Loucy (cell line): ENCODE data around the gene RNF166.

Experiments used
- H2AFZ ChIP-seq: fragments of 200-600 bp; sonication (generic); 2 replicates; pipeline ENCODE4 v1.6.0; 2016; ENCODE audit warnings: antibody characterized with exemption, mild to moderate bottlenecking, low read length, moderate library complexity
- H3F3A ChIP-seq: fragments of 200-600 bp; 2 replicates; pipeline ENCODE4 v1.6.0; 2016; ENCODE audit warnings: antibody characterized with exemption, low read depth, mild to moderate bottlenecking
- H3K27me3 ChIP-seq: fragments of 200-600 bp; sonication (generic); 2 replicates; pipeline ENCODE4 v1.6.1; 2014; ENCODE audit warnings: low read length, mild to moderate bottlenecking; ENCODE audit not compliant: insufficient read depth, poor library complexity, severe bottlenecking
- H3K36me3 ChIP-seq: fragments of 200-600 bp; sonication (generic); 2 replicates; pipeline ENCODE4 v1.6.1; 2016; ENCODE audit warnings: low read length; ENCODE audit not compliant: insufficient read depth
- H3K4me1 ChIP-seq: fragments of 200-600 bp; sonication (generic); 2 replicates; pipeline ENCODE4 v1.5.1; 2014; ENCODE audit warnings: low read length, mild to moderate bottlenecking; ENCODE audit not compliant: insufficient read depth, poor library complexity, severe bottlenecking
- H3K4me2 ChIP-seq: fragments of 200-600 bp; sonication (generic); 2 replicates; pipeline ENCODE4 v1.6.0; 2014; ENCODE audit warnings: antibody characterized with exemption, low read length, low read depth, mild to moderate bottlenecking; ENCODE audit not compliant: poor library complexity, severe bottlenecking
- H3K4me3 ChIP-seq: fragments of 200-600 bp; sonication (generic); 2 replicates; pipeline ENCODE4 v1.5.1; 2014; ENCODE audit warnings: low read length, mild to moderate bottlenecking, mixed read lengths; ENCODE audit not compliant: poor library complexity, severe bottlenecking
- H3K79me2 ChIP-seq: fragments of 200-600 bp; sonication (generic); 2 replicates; pipeline ENCODE4 v1.6.1; 2014; ENCODE audit warnings: low read length; ENCODE audit not compliant: insufficient read depth
- H3K9ac ChIP-seq: fragments of 200-600 bp; sonication (generic); 2 replicates; pipeline ENCODE4 v1.6.0; 2014; ENCODE audit warnings: mild to moderate bottlenecking, low read depth, low read length, moderate library complexity; ENCODE audit not compliant: poor library complexity, severe bottlenecking
- H3K9me2 ChIP-seq: fragments of 200-600 bp; sonication (generic); replicated peaks from 2 replicates; pipeline ENCODE4 v1.6.1; 2016; ENCODE audit warnings: low read depth, low read length, mixed read lengths
- H3K9me3 ChIP-seq: fragments of 200-600 bp; sonication (generic); 2 replicates; pipeline ENCODE4 v1.6.1; 2014; ENCODE audit warnings: mild to moderate bottlenecking, antibody characterized with exemption, low read length, low read depth; ENCODE audit not compliant: insufficient read depth
- H4K20me1 ChIP-seq: fragments of 200-600 bp; sonication (generic); 2 replicates; pipeline ENCODE4 v1.6.0; 2014; ENCODE audit warnings: antibody characterized with exemption, low read length, mild to moderate bottlenecking; ENCODE audit not compliant: insufficient read depth, poor library complexity, severe bottlenecking
- EZH2phosphoT487 ChIP-seq: fragments of 200-600 bp; IDR thresholded peaks from 2 replicates; pipeline ENCODE4 v1.6.1; 2018; ENCODE audit warnings: antibody characterized with exemption, mild to moderate bottlenecking, moderate library complexity, borderline replicate concordance
- TF ChIP-seq, protein P1 (sequence below): fragments of 200-600 bp; sonication (generic); conservative IDR thresholded peaks from 2 replicates; pipeline ENCODE4 v1.5.1; 2014; ENCODE audit warnings: mild to moderate bottlenecking, antibody characterized with exemption, low read length

Gene RNF166

DNA sequence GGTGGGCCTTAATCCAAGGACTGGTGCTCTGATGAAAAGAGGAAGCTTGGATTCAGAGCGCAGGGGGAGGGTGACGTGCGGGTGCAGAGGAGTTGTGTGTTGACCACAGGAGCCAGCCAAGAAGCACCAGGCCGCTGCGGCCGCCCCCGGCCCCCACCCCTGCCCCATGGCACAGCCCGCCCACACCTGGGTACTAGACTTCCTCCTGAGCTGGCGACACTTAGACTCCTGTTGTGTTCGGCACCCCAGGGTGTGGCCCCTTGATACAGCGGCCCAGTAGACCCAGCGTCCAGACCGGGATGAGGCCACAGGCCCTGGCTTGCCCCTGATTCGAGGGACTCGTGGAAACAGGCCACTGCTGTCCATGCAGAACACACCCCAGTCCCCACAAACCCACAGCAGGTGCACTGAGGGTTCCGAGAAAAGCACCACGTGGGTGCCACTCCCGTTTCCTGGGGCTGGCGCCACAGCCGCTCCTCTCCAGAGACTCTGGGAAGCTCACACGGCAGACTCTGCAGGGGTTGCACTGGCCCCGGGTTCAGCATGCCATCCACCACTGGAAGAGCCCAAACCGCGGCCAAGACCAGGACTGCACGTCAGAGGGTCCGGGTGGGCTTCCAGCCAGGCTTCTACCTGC lies 14.2 kb downstream of the RNF166 start:
- H3K9ac ChIP-seq, result no peak overlapping the region

DNA sequence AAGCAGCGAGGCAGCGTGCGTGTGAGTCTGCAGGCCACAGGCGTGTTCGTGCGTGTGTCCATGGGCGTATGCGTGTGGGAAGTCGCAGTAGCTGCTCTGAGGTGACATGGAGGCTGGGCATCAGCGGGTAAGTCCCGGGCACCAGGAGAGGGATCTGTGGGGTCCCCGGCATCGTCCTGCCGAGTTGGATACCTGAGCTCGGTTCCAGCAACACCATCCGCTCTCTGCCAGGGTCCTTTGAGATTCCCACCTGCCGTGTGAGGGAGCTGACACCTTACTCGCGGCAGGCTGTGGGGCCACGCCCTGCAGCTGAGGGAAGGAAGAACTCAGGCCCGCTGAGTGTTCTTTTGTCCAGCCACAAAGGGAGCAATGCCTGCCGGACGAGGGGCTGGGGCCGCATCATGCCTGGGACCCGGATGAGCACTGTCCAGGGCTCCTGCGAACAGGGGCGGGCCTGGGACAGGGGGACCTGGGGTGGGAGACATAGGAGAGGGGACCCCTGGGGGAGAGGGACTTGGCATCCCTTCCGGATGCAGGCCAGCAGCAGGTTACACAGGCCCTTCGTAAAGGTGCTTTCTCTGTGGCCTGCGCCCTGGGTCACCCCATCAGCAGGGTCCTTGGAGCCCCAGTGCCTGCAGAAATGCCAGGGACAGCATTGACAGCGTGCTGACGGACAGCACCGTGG lies 14.9 kb downstream of the RNF166 start:
- Histone ChIP-seq H3K79me2 (no peaks in the 10 kb centered on the region), H4K20me1 (no peaks in the 10 kb centered on the region), H3K4me3 (no peak overlapping the region), H3K9me2 (no peaks in the 10 kb centered on the region), H3K4me1 (no peaks in the 10 kb centered on the region), H2AFZ (no peak overlapping the region), H3K27me3 (no peaks in the 10 kb centered on the region), H3F3A (no peaks in the 10 kb centered on the region), H3K36me3 (no peaks in the 10 kb centered on the region), H3K9me3 (no peaks in the 10 kb centered on the region), H3K4me2 (no peak overlapping the region), H3K9ac (no peak overlapping the region)
- TF ChIP-seq, protein P1, sequence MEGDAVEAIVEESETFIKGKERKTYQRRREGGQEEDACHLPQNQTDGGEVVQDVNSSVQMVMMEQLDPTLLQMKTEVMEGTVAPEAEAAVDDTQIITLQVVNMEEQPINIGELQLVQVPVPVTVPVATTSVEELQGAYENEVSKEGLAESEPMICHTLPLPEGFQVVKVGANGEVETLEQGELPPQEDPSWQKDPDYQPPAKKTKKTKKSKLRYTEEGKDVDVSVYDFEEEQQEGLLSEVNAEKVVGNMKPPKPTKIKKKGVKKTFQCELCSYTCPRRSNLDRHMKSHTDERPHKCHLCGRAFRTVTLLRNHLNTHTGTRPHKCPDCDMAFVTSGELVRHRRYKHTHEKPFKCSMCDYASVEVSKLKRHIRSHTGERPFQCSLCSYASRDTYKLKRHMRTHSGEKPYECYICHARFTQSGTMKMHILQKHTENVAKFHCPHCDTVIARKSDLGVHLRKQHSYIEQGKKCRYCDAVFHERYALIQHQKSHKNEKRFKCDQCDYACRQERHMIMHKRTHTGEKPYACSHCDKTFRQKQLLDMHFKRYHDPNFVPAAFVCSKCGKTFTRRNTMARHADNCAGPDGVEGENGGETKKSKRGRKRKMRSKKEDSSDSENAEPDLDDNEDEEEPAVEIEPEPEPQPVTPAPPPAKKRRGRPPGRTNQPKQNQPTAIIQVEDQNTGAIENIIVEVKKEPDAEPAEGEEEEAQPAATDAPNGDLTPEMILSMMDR, result no peak
- no peak for TF ChIP-seq EZH2phosphoT487

More for the DNA sequence above, 14.2 kb downstream of the RNF166 start:
- Histone ChIP-seq H3K36me3 (no peaks in the 10 kb centered on the region), H3F3A (no peaks in the 10 kb centered on the region), H3K4me1 (no peaks in the 10 kb centered on the region), H3K4me2 (no peak overlapping the region), H3K4me3 (no peak overlapping the region), H3K27me3 (no peaks in the 10 kb centered on the region), H3K79me2 (no peaks in the 10 kb centered on the region), H3K9me3 (no peaks in the 10 kb centered on the region), H4K20me1 (no peaks in the 10 kb centered on the region), H3K9me2 (no peaks in the 10 kb centered on the region), H2AFZ (no peak overlapping the region)
- TF ChIP-seq, protein P1, result no peak
- no peak for TF ChIP-seq EZH2phosphoT487

DNA sequence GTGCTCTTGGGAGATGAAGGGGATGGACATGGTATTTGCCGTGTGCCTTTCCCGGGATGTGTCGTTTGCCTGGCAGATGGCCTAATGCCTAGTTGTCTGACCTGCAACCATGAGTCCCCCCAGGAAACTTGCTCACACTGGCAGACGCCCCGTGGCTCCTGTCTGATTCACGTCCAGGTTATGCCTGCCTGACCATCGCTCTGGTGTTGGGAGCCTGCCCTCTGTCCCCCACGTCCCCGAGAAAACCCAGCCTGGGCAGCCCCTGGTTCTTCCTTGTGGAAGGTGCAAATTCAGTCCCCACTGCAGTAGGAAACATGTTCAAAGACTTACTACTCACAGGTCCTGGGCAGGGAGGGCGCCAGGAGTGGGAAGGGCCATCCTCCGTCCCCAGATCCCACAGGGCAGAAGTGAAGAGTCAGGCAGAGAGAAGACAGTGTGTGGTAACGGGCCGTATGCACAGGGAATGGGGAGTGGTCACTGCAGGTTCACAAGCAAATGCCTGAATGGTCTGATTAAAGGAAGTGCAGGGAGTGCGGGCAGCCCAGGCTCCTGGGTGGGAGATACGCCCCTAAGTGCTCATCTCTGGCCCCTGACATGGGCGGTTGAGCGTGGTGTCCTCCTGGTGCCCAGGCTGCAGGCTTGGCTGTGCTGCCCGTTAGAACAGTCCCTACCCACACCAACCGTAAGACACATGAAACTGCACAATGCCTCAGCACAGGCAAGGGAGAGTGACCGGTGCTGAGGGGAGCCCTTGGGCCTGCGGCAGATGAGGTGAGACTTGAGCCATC lies 15.7 kb downstream of the RNF166 start:
- Histone ChIP-seq H3K27me3 (no peaks in the 10 kb centered on the region), H3K9me2 (no peaks in the 10 kb centered on the region), H4K20me1 (no peaks in the 10 kb centered on the region), H3K4me3 (no peak overlapping the region), H2AFZ (no peak overlapping the region), H3K9me3 (no peaks in the 10 kb centered on the region), H3K4me1 (peaks cover 3% of the 10 kb centered on the region), H3K36me3 (no peaks in the 10 kb centered on the region), H3K4me2 (no peak overlapping the region), H3K9ac (no peak overlapping the region), H3K79me2 (no peaks in the 10 kb centered on the region), H3F3A (no peaks in the 10 kb centered on the region)
- TF ChIP-seq, protein P1, result no peak
- no peak for TF ChIP-seq EZH2phosphoT487
